Measurements from ENCODE around the gene SCNN1G.

DNA sequence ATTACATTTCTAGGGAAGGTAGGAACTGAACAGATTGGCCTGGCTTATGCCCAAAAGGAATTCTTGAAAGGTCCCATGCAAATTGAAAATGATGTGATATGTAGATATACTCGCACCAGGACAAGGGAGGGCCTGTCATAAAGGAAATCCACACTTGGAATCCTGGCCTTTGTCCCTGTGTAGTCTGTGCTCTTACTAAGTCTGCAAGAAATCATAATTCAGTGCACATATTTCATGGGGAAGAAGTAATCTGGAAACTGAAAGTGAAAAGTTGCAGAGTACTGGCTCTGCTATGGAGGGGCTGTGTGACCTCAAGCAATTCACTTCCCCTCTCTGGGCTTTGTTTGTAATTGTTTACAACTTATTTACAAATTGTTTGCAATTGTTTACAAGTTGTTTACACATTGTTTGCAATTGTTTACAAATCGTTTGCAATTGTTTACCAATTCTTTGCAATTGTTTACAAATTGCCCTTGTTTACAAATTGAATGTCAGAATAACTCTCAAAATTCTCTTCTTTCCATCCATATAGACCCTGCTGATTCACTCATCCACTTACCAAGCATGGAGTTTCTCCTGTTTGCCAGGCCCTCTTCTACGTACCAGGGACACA, 12.9 kb downstream of the SCNN1G start:
- no peak for TF ChIP-seq EZH2 (IDR thresholded peaks at IDR 0.05; ENCODE audit: low read length, unreplicated experiment)
- no peak for TF ChIP-seq CTCF (conservative IDR thresholded peaks at IDR 0.05; ENCODE audit: low read depth, low read length)
